Measurements from ENCODE around the gene KIAA1958. TPM values are rescaled to one million over a fixed set of nuclear protein-coding genes. Genes with fewer than 3 reads are reported as not detected.

Gene KIAA1958
- total and polyA plus RNA-seq, 8 donors = 10.5 to 15.6 (median 14.2) TPM

- ATAC-seq = no peak
- Histone ChIP-seq H3K36me3 (no peaks in the 10 kb centered on the region), H3K4me3 (no peak overlapping the region), H3K27me3 (no peaks in the 10 kb centered on the region), H3K4me1 (no peaks in the 10 kb centered on the region), H3K27ac (no peak overlapping the region), H3K9me3 (no peaks in the 10 kb centered on the region)
- intact Hi-C loops (cut with DNase I) = no loop called here
- no peak for DNase-seq
- TF ChIP-seq CTCF (IDR thresholded peaks at IDR 0.05) = no peak
These were observed 118.2 kb downstream of the KIAA1958 start for GRCh38 chr9:112604790-112605189.

- DNase-seq (no peak), ATAC-seq (no peak)
- Histone ChIP-seq H3K4me1 (no peaks in the 10 kb centered on the region), H3K27ac (no peak overlapping the region), H3K9me3 (no peaks in the 10 kb centered on the region), H3K36me3 (no peaks in the 10 kb centered on the region), H3K4me3 (no peak overlapping the region), H3K27me3 (no peaks in the 10 kb centered on the region)
- intact Hi-C loops (cut with DNase I) = no loop called here
- no peak for TF ChIP-seq CTCF (IDR thresholded peaks at IDR 0.05)
These were observed 118.9 kb downstream of the KIAA1958 start for GRCh38 chr9:112605518-112605917.

GRCh38 chr9:112605963-112606699 is 119.5 kb downstream of the KIAA1958 start:
- no peak for DNase-seq
- Histone ChIP-seq H3K36me3 (no peaks in the 10 kb centered on the region), H3K4me3 (no peak overlapping the region), H3K27me3 (no peaks in the 10 kb centered on the region), H3K9me3 (no peaks in the 10 kb centered on the region), H3K4me1 (no peaks in the 10 kb centered on the region), H3K27ac (no peak overlapping the region)
- intact Hi-C loops (cut with DNase I) = no loop called here
- no peak for ATAC-seq
- no peak for TF ChIP-seq CTCF (IDR thresholded peaks at IDR 0.05)

- ATAC-seq (no peak), DNase-seq (no peak)
- intact Hi-C loops (cut with DNase I) = no loop called here
- no peaks in the 10 kb centered on the region for H3K36me3 ChIP-seq
- TF ChIP-seq CTCF (IDR thresholded peaks at IDR 0.05) = no peak
- H3K4me1 ChIP-seq = no peaks in the 10 kb centered on the region
- no peaks in the 10 kb centered on the region for H3K9me3 ChIP-seq
- no peak overlapping the region for H3K27ac ChIP-seq
- no peak overlapping the region for H3K4me3 ChIP-seq
- H3K27me3 ChIP-seq = no peaks in the 10 kb centered on the region
These were observed 122.2 kb downstream of the KIAA1958 start for GRCh38 chr9:112608851-112609250.

GRCh38 chr9:112615584-112616266 is 129.1 kb downstream of the KIAA1958 start:
- no peak overlapping the region for H3K27ac ChIP-seq
- peaks cover 0 to 9% of the 10 kb centered on the region in 2 donors for H3K36me3 ChIP-seq
- no peak for TF ChIP-seq CTCF (IDR thresholded peaks at IDR 0.05)
- no peaks in the 10 kb centered on the region for H3K27me3 ChIP-seq
- intact Hi-C loops (cut with DNase I) = no loop called here
- no peak overlapping the region for H3K4me3 ChIP-seq
- DNase-seq (no peak), ATAC-seq (no peak)
- H3K9me3 ChIP-seq = no peaks in the 10 kb centered on the region
- no peaks in the 10 kb centered on the region for H3K4me1 ChIP-seq
